Coronary artery (tissue), 2 donors: ENCODE results near the gene ADTRP.

ENCODE experiments used
- DNase-seq: peaks from one replicate; pipeline ENCODE4 v3.0.0-alpha.2; 2017; ENCODE audit warnings: low spot score
- H3K27ac ChIP-seq, 2 donors: fragments of 200-600 bp; sonication (generic); one replicate each; pipeline ENCODE4 v1.5.1; 2016 to 2019
- H3K4me3 ChIP-seq: fragments of 200-600 bp; sonication (generic); 2 replicates; pipeline ENCODE4 v1.5.1; 2016; ENCODE audit warnings: mild to moderate bottlenecking, moderate library complexity
- TF ChIP-seq, protein P1 (sequence below): fragments of 200-600 bp; sonication (generic); IDR thresholded peaks from one replicate; pipeline ENCODE4 v1.5.1; 2019; ENCODE audit warnings: antibody characterized with exemption

ADTRP gene

DNA sequence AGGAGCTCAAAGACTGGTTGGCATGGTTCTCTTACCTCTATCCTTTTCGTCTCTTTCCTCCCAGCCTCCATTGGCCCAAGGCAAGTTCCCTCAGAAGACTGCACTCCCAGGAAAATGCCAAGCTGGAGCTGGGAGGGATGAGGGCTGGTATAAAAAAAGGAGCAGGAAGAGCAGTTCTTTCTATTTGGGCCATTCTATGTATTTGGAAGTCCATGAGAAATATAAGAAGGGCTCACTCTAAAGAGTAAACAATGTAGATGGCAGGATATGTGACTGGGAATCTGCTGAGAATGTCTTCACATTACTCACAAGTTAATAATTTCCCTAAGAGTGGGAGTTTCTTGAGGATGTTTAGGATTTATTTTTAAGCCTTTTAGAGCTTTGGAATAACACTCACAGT lies 36.6 kb upstream of the ADTRP start:
- DNase-seq, result no peak
- no peak overlapping the region for H3K27ac ChIP-seq
- no peak overlapping the region for H3K4me3 ChIP-seq
- TF ChIP-seq, protein P1, sequence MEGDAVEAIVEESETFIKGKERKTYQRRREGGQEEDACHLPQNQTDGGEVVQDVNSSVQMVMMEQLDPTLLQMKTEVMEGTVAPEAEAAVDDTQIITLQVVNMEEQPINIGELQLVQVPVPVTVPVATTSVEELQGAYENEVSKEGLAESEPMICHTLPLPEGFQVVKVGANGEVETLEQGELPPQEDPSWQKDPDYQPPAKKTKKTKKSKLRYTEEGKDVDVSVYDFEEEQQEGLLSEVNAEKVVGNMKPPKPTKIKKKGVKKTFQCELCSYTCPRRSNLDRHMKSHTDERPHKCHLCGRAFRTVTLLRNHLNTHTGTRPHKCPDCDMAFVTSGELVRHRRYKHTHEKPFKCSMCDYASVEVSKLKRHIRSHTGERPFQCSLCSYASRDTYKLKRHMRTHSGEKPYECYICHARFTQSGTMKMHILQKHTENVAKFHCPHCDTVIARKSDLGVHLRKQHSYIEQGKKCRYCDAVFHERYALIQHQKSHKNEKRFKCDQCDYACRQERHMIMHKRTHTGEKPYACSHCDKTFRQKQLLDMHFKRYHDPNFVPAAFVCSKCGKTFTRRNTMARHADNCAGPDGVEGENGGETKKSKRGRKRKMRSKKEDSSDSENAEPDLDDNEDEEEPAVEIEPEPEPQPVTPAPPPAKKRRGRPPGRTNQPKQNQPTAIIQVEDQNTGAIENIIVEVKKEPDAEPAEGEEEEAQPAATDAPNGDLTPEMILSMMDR, result no peak

DNA sequence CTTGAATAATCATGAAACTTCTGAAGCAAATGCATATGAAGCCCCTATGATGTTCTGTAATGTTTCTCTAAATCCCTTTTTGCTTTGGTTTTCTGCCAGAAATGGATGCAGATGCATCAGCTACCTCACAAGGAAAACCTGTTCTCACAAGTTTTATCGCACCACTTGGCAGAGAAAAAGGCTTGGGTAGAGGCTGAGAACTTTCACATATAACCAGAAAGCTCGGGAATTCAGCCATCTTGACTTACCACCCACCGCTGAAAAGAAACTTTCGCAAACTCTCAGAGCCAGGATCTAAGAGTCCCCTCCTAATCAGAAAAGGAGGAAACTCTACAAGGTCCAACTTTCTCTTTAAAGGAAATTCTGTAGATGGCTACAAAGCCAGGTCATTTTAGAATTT lies 36.2 kb upstream of the ADTRP start:
- no peak for DNase-seq
- H3K4me3 ChIP-seq, result no peak overlapping the region
- H3K27ac ChIP-seq, result no peak overlapping the region
- TF ChIP-seq, protein P1, result no peak

DNA sequence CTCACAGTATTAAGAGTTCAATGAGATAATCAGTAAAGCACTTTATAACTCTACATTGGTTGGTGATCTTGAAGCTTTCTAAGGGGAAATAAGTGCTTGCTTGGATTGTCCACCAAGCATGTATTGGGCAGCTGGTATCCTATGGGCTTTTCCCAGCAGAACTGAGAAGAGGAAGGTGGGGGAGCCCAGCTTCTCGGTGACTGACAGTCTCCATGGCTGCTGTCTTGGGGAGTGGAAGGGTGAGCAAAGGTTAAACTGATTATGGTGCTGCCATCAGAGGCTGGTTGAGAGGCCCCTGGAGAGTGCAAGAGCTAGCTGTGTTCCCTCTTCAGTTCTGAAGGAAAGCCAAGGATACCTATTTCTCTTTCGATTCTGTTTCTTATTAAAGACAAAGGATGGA lies 35.5 kb upstream of the ADTRP start:
- TF ChIP-seq, protein P1, result no peak
- H3K27ac ChIP-seq, result no peak overlapping the region
- no peak overlapping the region for H3K4me3 ChIP-seq
- no peak for DNase-seq

DNA sequence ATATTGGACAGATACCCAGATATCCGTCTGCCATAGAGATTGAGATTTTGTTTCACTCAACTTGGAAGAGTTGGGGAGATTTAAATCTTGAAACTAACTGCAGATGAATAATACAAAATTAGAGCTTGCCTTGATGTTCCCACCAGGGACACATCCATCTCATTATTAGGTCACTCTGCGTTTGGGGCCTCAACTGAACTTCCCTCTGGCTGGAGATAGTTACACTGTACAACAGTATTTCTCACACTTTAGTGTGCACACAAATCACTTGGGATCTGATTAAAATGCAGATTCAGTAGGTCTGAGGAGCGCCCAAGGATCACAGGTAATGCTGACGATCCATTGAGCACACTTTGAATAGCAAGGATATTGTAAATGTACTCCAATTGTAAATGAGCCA lies 35.0 kb upstream of the ADTRP start:
- H3K4me3 ChIP-seq, result no peak overlapping the region
- TF ChIP-seq, protein P1, result no peak
- DNase-seq, result no peak
- H3K27ac ChIP-seq, result no peak overlapping the region

DNA sequence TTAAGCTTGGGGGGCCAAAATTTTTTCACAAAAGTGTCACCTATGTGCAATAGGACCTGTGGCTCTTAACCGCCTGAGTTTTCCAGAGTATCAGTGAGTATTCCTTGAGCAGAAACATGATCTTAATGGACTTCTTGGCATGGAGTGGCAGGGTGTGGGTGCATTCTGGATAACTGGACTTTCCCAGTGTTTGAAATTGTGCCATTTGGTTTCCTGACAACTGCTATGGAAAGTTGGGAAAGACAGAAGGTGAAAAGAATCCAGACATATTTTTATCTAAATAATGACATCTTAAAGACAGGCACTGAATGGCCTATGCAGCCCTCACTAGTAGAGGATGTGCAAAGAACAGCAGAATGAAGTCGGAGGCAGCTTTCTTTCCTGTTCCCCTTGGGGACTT lies 34.3 kb upstream of the ADTRP start:
- DNase-seq, result no peak
- Histone ChIP-seq H3K4me3 (no peak overlapping the region), H3K27ac (peak overlapping the region in 1 of 2 donors; percentile 9)
- TF ChIP-seq, protein P1, result no peak

DNA sequence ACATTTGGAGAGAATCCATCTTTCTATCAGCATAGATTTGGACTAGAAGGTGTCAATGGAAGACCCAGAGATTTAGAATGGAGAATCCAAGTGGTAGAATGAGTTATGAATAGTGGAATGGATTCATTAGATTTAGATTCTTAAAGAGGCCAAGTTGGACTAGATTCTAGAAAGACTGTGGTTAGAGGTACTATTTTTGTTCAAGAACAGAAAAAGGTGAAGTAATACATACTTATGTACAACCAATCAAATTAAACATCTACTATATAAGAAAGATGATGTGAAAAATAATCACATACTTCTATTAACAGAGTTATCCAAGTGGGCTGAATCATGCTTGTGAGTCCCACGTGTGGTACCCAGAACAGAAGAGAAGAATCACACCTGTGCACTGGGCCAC lies 33.8 kb upstream of the ADTRP start:
- no peak overlapping the region for H3K27ac ChIP-seq
- no peak overlapping the region for H3K4me3 ChIP-seq
- no peak for DNase-seq
- TF ChIP-seq, protein P1, result no peak

DNA sequence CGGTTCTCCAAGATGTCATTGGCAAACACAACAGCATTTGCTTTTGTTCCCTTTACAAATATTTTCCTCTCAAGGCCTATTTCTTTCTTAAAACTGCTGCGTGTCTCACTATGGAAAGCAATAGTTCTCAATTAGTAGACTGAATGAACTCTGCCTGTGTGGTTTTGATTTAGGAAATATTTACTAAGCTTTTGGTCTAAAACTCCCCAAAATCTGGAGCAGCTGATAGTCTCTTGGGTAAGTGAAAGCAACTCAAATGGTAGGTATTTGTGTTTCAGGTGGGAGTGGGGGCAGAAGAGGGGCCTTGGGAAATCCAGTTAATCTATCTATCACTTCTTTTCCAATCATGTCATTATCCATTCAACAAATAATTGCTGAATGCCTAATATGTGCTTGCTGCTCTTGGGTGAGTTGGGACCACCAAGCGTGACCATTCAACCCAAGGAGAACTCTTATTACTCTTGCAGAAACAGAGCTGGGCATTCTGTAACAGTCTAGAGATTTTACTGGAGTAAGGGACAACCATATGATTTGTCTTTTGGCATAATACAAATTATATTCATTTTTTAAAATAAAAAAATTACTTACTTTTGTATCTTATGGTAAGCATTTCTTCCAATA lies 33.2 kb upstream of the ADTRP start:
- Histone ChIP-seq H3K4me3 (no peak overlapping the region), H3K27ac (peak overlapping the region in 1 of 2 donors; percentile 88)
- TF ChIP-seq, protein P1, result no peak
- DNase-seq, result no peak
